LoVo (cell line): Measurements from ENCODE around the gene SPATC1L.

Experiments
- DNase-seq: peaks from one replicate; pipeline ENCODE4 v3.0.0-alpha.2; 2016; ENCODE audit warnings: low spot score

SPATC1L gene

DNA sequence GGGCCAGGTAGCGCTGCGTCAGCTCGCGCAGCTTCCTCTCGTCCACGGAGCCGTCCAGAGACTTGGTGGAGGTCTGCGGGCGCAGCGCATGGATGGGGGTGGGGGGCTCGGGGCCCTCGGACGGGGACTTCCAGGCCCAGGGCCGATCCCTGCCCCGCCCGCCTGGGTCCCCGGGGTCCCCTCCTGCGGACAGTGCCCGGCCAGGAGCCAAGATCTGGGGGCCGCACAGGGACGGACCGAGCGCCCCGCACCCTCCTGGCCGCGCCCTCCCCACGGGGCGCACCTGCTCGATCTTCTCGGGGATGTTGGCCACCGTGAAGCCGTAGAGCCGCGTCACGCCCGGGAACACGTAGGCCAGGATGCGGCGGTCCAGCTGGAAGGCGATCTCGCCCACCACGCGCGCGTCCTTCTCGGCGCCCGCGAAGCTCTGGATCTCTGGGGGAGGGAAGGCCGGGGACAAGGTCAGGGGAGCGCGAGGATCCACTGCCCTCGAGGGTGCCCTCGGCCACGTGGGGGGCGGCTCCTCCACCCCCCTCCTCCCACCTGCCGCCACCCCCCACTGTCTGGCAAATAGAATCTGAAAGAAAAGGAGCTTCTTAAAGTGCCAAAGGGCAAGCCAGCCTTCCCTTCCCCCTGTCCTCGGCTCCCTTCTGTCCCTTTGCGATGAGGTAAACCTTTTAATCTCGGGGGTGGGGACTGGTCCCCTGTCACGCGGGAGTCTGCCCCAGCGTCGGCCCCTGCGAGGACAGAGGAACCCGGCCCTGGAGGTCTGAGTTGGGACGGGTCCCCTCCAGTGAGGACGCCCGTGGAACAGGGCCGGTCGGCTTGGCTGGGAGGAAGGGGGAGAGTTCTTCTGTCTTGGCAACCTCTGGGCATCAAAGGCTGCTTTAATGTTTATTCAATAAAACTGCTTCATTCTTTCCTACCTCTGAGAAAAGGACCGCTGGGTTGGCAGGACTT lies 22.3 kb downstream of the SPATC1L start:
- no peak for DNase-seq

- DNase-seq, result no peak
These were observed 23.2 kb downstream of the SPATC1L start for GRCh38 chr21:46160907-46161632.

- no peak for DNase-seq
These were observed 23.7 kb downstream of the SPATC1L start for GRCh38 chr21:46160657-46160906.

- DNase-seq, result no peak
These were observed 24.2 kb downstream of the SPATC1L start for GRCh38 chr21:46159841-46160656.

GRCh38 chr21:46159390-46159789 lies 24.9 kb downstream of the SPATC1L start:
- no peak for DNase-seq

DNA sequence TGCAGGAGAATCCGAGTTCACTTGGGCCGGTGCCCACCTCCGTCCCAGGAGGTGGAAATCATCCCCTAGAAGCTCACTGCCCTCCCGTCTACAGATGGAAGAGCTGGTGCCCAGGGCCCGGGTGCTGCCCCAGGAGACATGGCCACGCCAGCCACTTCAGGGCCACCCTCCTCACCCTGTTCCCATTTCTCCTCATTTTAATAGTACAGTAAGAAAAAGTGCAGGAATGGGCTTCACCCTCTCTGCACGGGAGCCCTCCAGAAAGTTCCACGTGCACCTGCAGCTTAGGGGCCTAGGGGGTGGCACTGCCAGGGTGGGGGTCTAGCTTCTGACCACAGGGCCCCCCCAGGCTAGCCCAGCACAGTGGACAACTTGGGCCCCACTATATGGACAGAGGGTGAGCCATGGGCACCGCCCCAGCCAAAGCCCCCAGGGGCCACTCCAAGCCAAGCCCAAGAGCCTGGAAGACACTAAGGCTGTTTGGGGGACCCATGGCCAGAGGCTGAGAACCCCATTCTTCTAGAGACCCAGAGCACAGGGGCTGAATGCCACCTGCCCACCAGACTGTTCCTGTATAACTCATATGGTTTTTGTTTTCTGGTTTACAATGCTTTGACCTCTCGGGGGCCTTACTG lies 25.5 kb downstream of the SPATC1L start:
- no peak for DNase-seq

DNA sequence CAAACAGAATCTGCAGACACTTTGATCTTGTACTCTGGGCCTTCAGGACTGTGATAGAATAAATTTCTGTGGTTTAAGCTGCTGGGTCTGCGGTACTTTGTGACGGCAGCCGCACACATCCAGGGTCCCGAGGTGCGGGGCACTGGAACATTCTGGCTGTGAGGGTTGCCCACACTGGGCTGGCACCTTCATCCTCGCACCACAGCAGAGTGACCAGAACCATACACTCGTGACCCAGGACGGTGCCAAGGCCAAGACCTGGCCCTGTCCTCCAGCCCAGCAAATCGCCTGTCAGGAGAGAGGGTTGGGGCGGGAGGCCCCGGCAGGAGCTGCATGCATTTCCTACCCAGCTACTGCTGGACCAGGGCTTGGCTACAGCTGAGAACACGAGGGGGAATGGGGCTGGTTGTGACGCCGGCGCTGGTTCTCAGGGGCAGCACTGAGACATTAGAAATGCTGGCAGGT lies 26.2 kb downstream of the SPATC1L start:
- no peak for DNase-seq

- no peak for DNase-seq
These were observed 26.8 kb downstream of the SPATC1L start for GRCh38 chr21:46157396-46157986.

DNA sequence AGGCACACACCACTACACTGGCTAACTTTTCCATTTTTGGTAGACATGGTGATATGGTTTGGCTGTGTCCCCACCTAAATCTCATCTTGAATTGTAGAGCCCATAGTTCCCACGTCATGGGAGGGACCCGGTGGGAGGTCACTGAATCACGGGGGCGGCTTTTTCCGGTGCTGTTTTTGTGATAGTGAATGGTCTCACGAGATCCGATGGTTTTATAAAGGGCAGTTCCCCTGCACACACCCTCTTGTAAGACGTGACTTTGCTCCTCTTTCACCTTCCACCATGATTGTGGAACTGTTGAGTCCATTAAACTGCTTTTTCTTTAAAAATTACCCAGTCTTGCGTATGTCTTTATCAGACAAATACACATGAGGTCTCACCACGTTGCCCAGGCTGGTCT lies 27.6 kb downstream of the SPATC1L start:
- no peak for DNase-seq

GRCh38 chr21:46156378-46156645 lies 27.9 kb downstream of the SPATC1L start:
- DNase-seq, result no peak

GRCh38 chr21:46155514-46156377 lies 28.5 kb downstream of the SPATC1L start, which contains the start of gene FTCD:
Gene FTCD (minus strand): TSS chr21:46155579. CDS start chr21:46155523, 56 bp downstream.
- no peak for DNase-seq

- DNase-seq, result no peak
These were observed 29.2 kb downstream of the SPATC1L start for GRCh38 chr21:46154955-46155513.

- DNase-seq, result no peak
These were observed 29.9 kb downstream of the SPATC1L start for GRCh38 chr21:46154155-46154954.

- no peak for DNase-seq
These were observed 30.8 kb downstream of the SPATC1L start for GRCh38 chr21:46153247-46154154.

GRCh38 chr21:46152927-46153246 lies 31.4 kb downstream of the SPATC1L start:
- DNase-seq, result no peak

- DNase-seq, result no peak
These were observed 32.0 kb downstream of the SPATC1L start for GRCh38 chr21:46151989-46152926.

DNA sequence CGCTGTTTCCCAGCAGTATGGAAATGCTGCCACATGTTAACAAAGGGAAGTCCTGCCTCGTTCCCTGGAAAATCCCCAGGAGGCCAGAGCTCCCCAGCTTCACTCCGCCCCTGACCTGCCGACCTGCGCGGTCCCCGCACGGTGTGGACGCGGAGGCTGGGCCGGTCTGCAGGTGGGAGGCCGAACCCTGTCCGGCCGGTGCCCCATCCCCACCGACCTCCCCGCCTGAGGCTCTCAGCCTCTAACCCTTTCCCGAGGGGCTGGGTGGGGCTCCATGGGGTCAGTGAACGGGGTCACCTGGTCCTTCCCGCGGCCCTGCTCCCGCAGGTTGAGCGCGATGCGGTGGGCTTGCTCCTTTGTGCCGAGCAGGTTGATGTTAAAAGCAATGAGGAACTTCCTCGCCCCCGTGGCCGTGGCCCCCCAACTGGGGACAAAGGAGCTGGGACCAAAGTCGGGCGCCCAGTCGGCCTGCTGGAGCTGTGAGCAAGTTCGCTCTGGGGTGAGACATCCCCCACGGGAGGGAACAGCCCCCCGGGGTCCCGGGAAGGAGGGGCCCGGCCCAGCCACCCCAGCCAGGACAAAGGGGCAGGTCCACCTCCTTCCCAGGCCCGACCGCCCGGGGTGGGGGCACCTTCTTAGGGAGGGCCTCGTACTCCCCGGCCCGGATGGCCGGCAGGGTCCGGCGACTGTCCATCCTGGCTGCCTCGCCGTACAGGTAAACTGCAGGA lies 32.8 kb downstream of the SPATC1L start:
- DNase-seq, result no peak
